LNCAP (cell line): ENCODE results near the gene ZNF385B.

ENCODE experiments used
- TF ChIP-seq, protein P1 (sequence below): fragments of 450-650 bp; IDR thresholded peaks from 2 replicates; pipeline ENCODE4 v1.5.1; 2017; ENCODE audit warnings: mild to moderate bottlenecking

Gene ZNF385B

DNA sequence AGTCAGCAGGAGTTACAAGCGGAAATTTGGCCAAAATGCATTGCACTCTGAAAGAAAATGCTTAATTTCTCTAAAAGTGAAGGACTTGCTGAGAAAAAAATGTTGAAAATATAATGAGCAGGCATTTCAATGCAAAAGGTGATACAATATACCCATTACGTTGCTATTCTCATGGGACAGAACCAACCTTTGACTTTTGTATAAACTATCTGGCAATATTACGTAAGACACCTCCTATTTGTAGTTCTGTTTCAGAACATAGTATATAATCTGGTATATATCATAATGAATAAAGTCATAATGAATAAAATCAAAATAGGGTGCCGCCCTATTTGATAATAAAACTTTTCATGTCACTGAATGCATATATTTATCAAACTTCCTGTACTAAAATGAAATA, 310.6 kb downstream of the ZNF385B start:
- TF ChIP-seq, protein P1, sequence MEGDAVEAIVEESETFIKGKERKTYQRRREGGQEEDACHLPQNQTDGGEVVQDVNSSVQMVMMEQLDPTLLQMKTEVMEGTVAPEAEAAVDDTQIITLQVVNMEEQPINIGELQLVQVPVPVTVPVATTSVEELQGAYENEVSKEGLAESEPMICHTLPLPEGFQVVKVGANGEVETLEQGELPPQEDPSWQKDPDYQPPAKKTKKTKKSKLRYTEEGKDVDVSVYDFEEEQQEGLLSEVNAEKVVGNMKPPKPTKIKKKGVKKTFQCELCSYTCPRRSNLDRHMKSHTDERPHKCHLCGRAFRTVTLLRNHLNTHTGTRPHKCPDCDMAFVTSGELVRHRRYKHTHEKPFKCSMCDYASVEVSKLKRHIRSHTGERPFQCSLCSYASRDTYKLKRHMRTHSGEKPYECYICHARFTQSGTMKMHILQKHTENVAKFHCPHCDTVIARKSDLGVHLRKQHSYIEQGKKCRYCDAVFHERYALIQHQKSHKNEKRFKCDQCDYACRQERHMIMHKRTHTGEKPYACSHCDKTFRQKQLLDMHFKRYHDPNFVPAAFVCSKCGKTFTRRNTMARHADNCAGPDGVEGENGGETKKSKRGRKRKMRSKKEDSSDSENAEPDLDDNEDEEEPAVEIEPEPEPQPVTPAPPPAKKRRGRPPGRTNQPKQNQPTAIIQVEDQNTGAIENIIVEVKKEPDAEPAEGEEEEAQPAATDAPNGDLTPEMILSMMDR = no peak

DNA sequence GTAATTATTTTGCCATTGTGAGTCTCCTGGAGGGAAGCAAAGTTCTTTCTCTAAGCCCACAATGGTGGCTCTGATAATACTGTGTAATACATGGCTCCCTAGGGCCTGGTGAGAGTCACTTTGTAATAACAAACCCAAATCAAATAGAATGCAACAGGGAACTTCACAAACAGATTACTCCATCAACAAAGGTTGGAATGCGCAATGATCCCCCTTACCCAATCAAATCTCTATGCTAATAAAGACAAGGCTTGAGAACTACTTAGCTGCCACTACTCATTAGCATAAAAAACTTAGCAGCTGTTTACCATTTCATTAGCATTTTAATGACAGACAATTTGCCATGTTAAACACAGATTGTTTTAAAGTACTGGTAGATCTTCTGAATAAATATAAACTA, 311.2 kb downstream of the ZNF385B start:
- TF ChIP-seq, protein P1 = no peak

DNA sequence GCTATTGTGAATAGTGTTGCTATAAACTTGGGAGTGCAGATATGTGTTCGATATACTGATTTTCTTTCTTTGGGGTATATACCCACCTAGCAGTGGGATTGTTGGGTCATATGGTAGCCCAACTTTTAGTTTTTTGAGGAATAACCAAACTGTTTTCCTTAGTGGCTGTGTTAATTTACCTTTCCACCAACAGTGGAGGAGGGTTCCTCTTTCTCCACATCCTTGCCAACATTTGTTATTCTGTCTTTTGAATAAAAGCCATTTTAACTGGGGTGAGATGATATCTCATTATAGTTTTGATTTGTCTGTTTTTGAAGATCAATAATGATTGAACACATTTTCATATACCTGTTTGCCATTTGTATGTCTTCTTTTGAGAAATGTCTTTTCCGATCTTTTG, 314.8 kb downstream of the ZNF385B start:
- TF ChIP-seq, protein P1 = no peak

DNA sequence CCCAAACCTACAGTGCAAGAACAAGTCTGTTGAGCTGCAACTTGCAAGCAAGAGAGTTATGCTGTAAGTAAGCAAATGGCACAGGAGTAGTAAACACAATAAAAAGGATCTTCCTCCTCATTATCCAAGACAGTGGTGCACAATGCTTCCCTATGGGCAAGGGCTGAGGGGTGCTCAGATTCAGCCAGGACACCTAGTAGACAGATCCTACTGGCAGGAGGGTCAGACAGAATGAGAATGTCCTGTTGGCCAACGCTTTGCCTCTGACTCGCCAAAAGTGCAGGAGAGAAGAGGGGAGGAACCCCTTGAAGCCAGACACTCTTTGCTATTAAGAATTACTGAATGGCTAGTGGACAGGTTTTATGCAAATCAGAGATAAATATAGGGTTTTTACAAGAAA, 316.4 kb downstream of the ZNF385B start:
- TF ChIP-seq, protein P1 = no peak

DNA sequence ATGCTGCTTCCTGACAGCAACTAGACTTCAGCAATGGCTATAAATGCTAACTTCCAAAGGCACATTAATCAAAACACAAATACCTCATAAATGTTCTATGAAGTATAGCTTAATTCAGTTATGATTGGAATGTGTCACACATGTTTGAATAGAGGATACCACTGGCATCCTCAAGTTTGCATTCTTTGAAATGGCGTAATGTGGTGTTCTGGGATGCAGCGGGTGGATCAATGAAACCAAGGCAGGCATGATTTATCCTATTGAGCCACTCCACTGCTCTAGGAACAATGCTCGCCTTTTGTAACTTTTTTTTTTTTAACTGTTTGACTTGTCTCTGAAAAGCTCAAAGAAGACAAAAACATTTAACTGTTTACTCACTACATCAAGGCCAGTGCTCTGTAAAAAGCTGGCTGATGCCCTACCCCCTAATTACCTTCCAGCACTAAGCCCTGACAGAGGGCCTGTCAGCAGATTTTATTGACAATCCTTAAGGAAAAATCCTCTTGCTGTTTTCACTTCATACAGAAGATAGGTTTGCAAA, 318.0 kb downstream of the ZNF385B start:
- TF ChIP-seq, protein P1 = no peak

DNA sequence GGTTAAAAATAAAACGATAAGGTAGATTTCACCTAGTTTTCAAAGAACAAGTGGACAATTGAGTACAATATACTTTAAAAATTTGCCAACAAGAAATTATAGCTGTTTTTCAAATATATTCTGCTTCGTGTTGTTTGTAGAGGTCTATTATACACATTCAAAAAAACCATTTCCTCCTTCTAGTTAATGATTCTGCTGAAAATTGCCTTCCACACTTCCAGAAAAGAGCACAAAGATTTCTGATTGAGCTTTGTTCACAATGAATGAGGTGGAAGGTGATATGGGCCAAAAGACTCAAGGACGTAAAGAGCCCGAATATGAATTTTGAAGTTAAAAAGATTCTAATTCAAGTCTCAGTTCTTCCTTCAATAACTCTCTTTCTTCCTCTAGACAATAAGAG, 319.8 kb downstream of the ZNF385B start:
- TF ChIP-seq, protein P1 = no peak

DNA sequence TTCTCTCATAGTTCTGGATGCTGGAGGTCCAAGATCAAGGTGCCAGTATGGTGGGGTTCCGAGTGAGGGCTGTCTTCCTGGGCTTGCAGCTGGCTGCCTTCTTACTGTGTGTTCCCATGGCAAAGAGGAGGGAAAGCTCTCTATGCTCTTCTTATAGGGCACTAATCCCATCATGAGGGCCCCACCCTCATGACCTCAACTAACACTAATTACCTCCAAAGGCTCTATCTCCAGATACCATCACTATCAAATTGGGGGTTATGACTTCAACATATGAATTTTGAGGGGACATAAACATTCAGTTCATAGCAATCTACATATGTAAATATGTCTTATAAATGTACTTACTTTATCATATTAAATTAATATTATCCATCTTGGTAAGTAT, 322.3 kb downstream of the ZNF385B start:
- TF ChIP-seq, protein P1 = no peak
